Retinal pigment epithelial cell (primary cell): Measurements from ENCODE around the gene DDX10.

Source experiments
- DNase-seq: peaks from one replicate; pipeline ENCODE4 v3.0.0-alpha.2; 2010; ENCODE audit warnings: low read depth
- H3K4me3 ChIP-seq: 2 replicates; pipeline ENCODE4 v1.5.1; 2011; ENCODE audit warnings: mild to moderate bottlenecking, low read length, control low read depth, moderate library complexity
- CTCF ChIP-seq: conservative IDR thresholded peaks from 2 replicates; pipeline ENCODE4 v1.5.1; 2011; ENCODE audit warnings: low read depth, low read length, control low read depth, inconsistent platforms

Gene DDX10

GRCh38 chr11:108852701-108853100 lies 187.8 kb downstream of the DDX10 start:
- no peak for DNase-seq
- no peak overlapping the region for H3K4me3 ChIP-seq
- no peak for TF ChIP-seq CTCF

- no peak for TF ChIP-seq CTCF
- H3K4me3 ChIP-seq, result no peak overlapping the region
These were observed 188.3 kb downstream of the DDX10 start for GRCh38 chr11:108853151-108853550.

GRCh38 chr11:108853864-108854263 lies 189.0 kb downstream of the DDX10 start:
- H3K4me3 ChIP-seq, result no peak overlapping the region
- TF ChIP-seq CTCF, result no peak
- DNase-seq, result no peak

More at GRCh38 chr11:108853151-108853550, 188.3 kb downstream of the DDX10 start:
- DNase-seq, result no peak

- no peak overlapping the region for H3K4me3 ChIP-seq
- DNase-seq, result no peak
- TF ChIP-seq CTCF, result no peak
These were observed 189.5 kb downstream of the DDX10 start for GRCh38 chr11:108854346-108854745.

- no peak for TF ChIP-seq CTCF
- DNase-seq, result no peak
- no peak overlapping the region for H3K4me3 ChIP-seq
These were observed 192.5 kb downstream of the DDX10 start for GRCh38 chr11:108857382-108857781.

GRCh38 chr11:108858622-108859021 lies 193.8 kb downstream of the DDX10 start:
- H3K4me3 ChIP-seq, result no peak overlapping the region
- DNase-seq, result no peak
- no peak for TF ChIP-seq CTCF

GRCh38 chr11:108859510-108859909 lies 194.6 kb downstream of the DDX10 start:
- no peak for DNase-seq
- TF ChIP-seq CTCF, result no peak
- no peak overlapping the region for H3K4me3 ChIP-seq
